ENCODE results near the gene SMAD3. TPM values are rescaled to one million over a fixed set of nuclear protein-coding genes. Genes with fewer than 3 reads are reported as not detected.

The SMAD3 gene
- total and polyA plus RNA-seq, 2 of the 4 experiments (the other 2 are of a cell fraction) = 71.0 to 177 TPM

DNA sequence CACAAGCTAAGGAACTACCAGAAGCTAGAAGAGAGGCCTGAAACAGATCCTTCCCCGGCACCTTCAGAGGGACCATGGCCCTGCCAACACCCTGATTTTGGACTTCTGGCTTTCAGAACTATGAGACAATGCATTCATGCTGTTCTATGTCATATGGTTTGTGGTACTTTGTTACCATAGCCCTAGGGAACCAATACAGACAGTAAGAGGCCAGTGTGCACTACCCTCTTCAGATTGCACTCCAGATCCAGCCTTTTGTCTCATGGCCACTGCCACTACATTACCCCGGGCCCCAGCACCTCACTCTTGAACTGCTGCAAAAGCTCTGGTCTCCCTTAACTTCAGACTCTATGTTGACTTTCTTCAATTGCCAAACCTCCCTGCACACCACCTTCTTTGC is 165.1 kb downstream of the SMAD3 start:
- Histone ChIP-seq H4K20me1 (ENCODE audit: insufficient read depth, low read length) (no peaks in the 10 kb centered on the region), H3K14ac (replicated peaks; ENCODE audit: low read depth, low read length) (no peak overlapping the region), H4K91ac (ENCODE audit: insufficient read depth, low read depth, low read length) (no peak overlapping the region), H3K56ac (ENCODE audit: extremely low read depth, insufficient read depth, low read length) (no peak overlapping the region), H4K8ac (ENCODE audit: low read depth in 2 of 2, low read length in 2 of 2) (no peak overlapping the region), H4K5ac (ENCODE audit: low read depth, low read length) (no peak overlapping the region), H3K27ac (ENCODE audit: insufficient read depth, low read length) (no peak overlapping the region), H2AK5ac (ENCODE audit: low read depth, low read length) (no peak overlapping the region), H2BK5ac (ENCODE audit: low read depth, low read length, poor library complexity, severe bottlenecking) (no peak overlapping the region), H3K18ac (ENCODE audit: low read depth, low read length) (no peak overlapping the region), H3K36me3 (ENCODE audit: control insufficient read depth, insufficient read depth, low read length) (peaks cover 21% of the 10 kb centered on the region), H3K9ac (ENCODE audit: low read depth, low read length) (no peak overlapping the region), H2BK120ac (ENCODE audit: low read depth, low read length) (no peak overlapping the region), H3K4ac (ENCODE audit: low read depth, low read length) (no peak overlapping the region), H3K4me3 (ENCODE audit: insufficient read depth, low read depth, low read length) (no peak overlapping the region), H3K27me3 (ENCODE audit: control insufficient read depth, insufficient read depth, low read length) (no peaks in the 10 kb centered on the region), H3K9me1 (ENCODE audit: insufficient read depth, low read length) (no peaks in the 10 kb centered on the region; the same call in none of the 2 replicates), H3K4me2 (ENCODE audit: low read depth, low read length) (no peak overlapping the region), H3K79me1 (ENCODE audit: low read depth in 1 of 2, low read length in 2 of 2) (peaks cover 8 to 35% of the 10 kb centered on the region in 2 experiments; a peak in 3 of 4 replicates), H3K9me3 (ENCODE audit: control insufficient read depth, insufficient read depth, low read length) (no peaks in the 10 kb centered on the region), H2AFZ (replicated peaks; ENCODE audit: low read length, poor library complexity) (no peak overlapping the region), H2BK15ac (ENCODE audit: low read depth, low read length) (no peak overlapping the region), H3K4me1 (ENCODE audit: control insufficient read depth, insufficient read depth, low read length) (peaks cover 4% of the 10 kb centered on the region; the same call in 1 of the 2 replicates), H2AK9ac (replicated peaks; ENCODE audit: low read depth, low read length, poor library complexity) (no peak overlapping the region), H3K23ac (ENCODE audit: low read depth, low read length) (no peak overlapping the region), H2BK20ac (ENCODE audit: low read depth, low read length) (no peak overlapping the region)
- in situ Hi-C loops (cut with MboI; ENCODE audit: low sequenced_read_pairs) (no loop called here), dilution Hi-C loops (cut with HindIII; ENCODE audit: low sequenced_read_pairs, unreplicated experiment) (no loop called here), intact Hi-C loops (cut with micrococcal nuclease) (no loop called here)
- POLR2A ChIA-PET (ENCODE audit: unreplicated experiment) = no interaction called here
- WGBS, 2 experiments (ENCODE audit: extremely low coverage in 2 of 2, insufficient read length in 1 of 2) = 100% methylated on average over 1 of the region's 2 CpGs; no CpG with 5 or more reads in 1 of the 2 experiments
- CTCF ChIA-PET = no interaction called here
- no peak for ATAC-seq (ENCODE audit: low read depth)
- no TSS peak for BruUV-seq (replicated peaks)
- no peak for DNase-seq
- TF ChIP-seq, protein P1, sequence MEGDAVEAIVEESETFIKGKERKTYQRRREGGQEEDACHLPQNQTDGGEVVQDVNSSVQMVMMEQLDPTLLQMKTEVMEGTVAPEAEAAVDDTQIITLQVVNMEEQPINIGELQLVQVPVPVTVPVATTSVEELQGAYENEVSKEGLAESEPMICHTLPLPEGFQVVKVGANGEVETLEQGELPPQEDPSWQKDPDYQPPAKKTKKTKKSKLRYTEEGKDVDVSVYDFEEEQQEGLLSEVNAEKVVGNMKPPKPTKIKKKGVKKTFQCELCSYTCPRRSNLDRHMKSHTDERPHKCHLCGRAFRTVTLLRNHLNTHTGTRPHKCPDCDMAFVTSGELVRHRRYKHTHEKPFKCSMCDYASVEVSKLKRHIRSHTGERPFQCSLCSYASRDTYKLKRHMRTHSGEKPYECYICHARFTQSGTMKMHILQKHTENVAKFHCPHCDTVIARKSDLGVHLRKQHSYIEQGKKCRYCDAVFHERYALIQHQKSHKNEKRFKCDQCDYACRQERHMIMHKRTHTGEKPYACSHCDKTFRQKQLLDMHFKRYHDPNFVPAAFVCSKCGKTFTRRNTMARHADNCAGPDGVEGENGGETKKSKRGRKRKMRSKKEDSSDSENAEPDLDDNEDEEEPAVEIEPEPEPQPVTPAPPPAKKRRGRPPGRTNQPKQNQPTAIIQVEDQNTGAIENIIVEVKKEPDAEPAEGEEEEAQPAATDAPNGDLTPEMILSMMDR (conservative IDR thresholded peaks at IDR 0.05; ENCODE audit: low read depth, low read length) = no peak
- TF ChIP-seq, protein P2, sequence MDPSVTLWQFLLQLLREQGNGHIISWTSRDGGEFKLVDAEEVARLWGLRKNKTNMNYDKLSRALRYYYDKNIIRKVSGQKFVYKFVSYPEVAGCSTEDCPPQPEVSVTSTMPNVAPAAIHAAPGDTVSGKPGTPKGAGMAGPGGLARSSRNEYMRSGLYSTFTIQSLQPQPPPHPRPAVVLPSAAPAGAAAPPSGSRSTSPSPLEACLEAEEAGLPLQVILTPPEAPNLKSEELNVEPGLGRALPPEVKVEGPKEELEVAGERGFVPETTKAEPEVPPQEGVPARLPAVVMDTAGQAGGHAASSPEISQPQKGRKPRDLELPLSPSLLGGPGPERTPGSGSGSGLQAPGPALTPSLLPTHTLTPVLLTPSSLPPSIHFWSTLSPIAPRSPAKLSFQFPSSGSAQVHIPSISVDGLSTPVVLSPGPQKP (IDR thresholded peaks at IDR 0.05; ENCODE audit: borderline replicate concordance, low read depth, low read length) = no peak
- TF ChIP-seq RCOR1 (IDR thresholded peaks at IDR 0.05; ENCODE audit: insufficient replicate concordance, low read length) = no peak
- no peak for TF ChIP-seq NFE2L2 (IDR thresholded peaks at IDR 0.05; ENCODE audit: low read depth, low read length)
- no peak for TF ChIP-seq MXI1 (IDR thresholded peaks at IDR 0.05; ENCODE audit: borderline replicate concordance, low read depth, low read length)
